ENCODE results near the gene NDUFA3. TPM values are rescaled to one million over a fixed set of nuclear protein-coding genes. Genes with fewer than 3 reads are reported as not detected.

Gene NDUFA3
- polyA plus RNA-seq, 2 of the 4 experiments (the other 2 are of a cell fraction): 43.5 to 190 TPM

- no peak for TF ChIP-seq NR3C1 (IDR thresholded peaks at IDR 0.05)
- TF ChIP-seq RCOR1 (IDR thresholded peaks at IDR 0.05; ENCODE audit: low read depth, low read length): no peak
These were observed 40.0 kb upstream of the NDUFA3 start (continued) for GRCh38 chr19:54062643-54063042.

GRCh38 chr19:54063350-54064116 is 39.1 kb upstream of the NDUFA3 start, which contains the start of gene VSTM1:
Gene VSTM1, minus strand, starts transcription at chr19:54063897. Its CDS starts 120 bp downstream, at chr19:54063777.
- POLR2A ChIA-PET: no interaction called here
- H3K27ac ChIP-seq: no peak within 1 kb of the TSS
- H3K4me2 ChIP-seq: no peak within 1 kb of the TSS
- CTCF ChIA-PET: no interaction called here
- no peaks in the 10 kb centered on the region for H3K4me1 ChIP-seq
- no peaks in the 10 kb centered on the region for H3K9me3 ChIP-seq
- H3K4me3 ChIP-seq: no peak within 1 kb of the TSS
- 77% methylated on average over 34 of the region's 34 CpGs for WGBS (ENCODE audit: missing lambda C conversion rate)
- TF ChIP-seq RFX5 (IDR thresholded peaks at IDR 0.05) (no peak), CBX2 (IDR thresholded peaks at IDR 0.05; ENCODE audit: borderline replicate concordance, low read depth) (no peak), JUN (IDR thresholded peaks at IDR 0.05) (no peak), CHD4 (IDR thresholded peaks at IDR 0.05; ENCODE audit: borderline replicate concordance) (no peak), GATA3 (IDR thresholded peaks at IDR 0.05; ENCODE audit: borderline replicate concordance) (no peak), USF2 (IDR thresholded peaks at IDR 0.05) (no peak), RNF2 (IDR thresholded peaks at IDR 0.05; ENCODE audit: borderline replicate concordance, low read depth) (no peak), NR3C1 (IDR thresholded peaks at IDR 0.05) (no peak), NPAS2 (CRISPR knock-in tag; IDR thresholded peaks at IDR 0.05; ENCODE audit: borderline replicate concordance) (no peak), ELK1 (IDR thresholded peaks at IDR 0.05; ENCODE audit: low read depth, low read length) (no peak), NFE2L2 (conservative IDR thresholded peaks at IDR 0.05; ENCODE audit: low read length) (no peak)
- DNase-seq (ENCODE audit: low read depth in 1 of 2, low spot score in 1 of 2): no peak
- ATAC-seq: peak in 1 of 2 experiments; percentile 13; a peak in 1 of 6 replicates
- no peak for FAIRE-seq

GRCh38 chr19:54069470-54069869 is 33.2 kb upstream of the NDUFA3 start:
- no peak overlapping the region for H3K4me2 ChIP-seq
- DNase-seq (ENCODE audit: low read depth in 1 of 2, low spot score in 1 of 2): no peak
- ChIA-PET POLR2A (no interaction called here), CTCF (interaction anchor here (0.9 to 3.2 kb wide), 4 partner anchors 11 to 322 kb away, joined by 3 to 14 read pairs (median 3); no protein-coding TSS in a partner anchor)
- no peak overlapping the region for H3K4me3 ChIP-seq
- 14% methylated on average over 5 of the region's 5 CpGs for WGBS (ENCODE audit: missing lambda C conversion rate)
- no peak overlapping the region for H3K27ac ChIP-seq
- TF ChIP-seq POLR2AphosphoS2 (conservative IDR thresholded peaks at IDR 0.05; ENCODE audit: low read length) (no peak), BCL3 (IDR thresholded peaks at IDR 0.05) (no peak), NR3C1 (IDR thresholded peaks at IDR 0.05) (no peak), HDAC2 (IDR thresholded peaks at IDR 0.05) (no peak), HEYL (CRISPR knock-in tag; IDR thresholded peaks at IDR 0.05) (no peak), HOXA7 (CRISPR knock-in tag; IDR thresholded peaks at IDR 0.05) (no peak), FOXS1 (CRISPR knock-in tag; IDR thresholded peaks at IDR 0.05) (no peak), E2F6 (IDR thresholded peaks at IDR 0.05; ENCODE audit: borderline replicate concordance, low read depth) (no peak), RNF2 (IDR thresholded peaks at IDR 0.05; ENCODE audit: borderline replicate concordance, low read depth) (no peak), NFE2L2 (conservative IDR thresholded peaks at IDR 0.05; ENCODE audit: low read length) (no peak), KDM1A (IDR thresholded peaks at IDR 0.05; ENCODE audit: low read depth) (no peak), GATA3 (IDR thresholded peaks at IDR 0.05; ENCODE audit: borderline replicate concordance) (no peak), EHMT2 (IDR thresholded peaks at IDR 0.05; ENCODE audit: low read depth) (no peak), TFCP2L1 (CRISPR knock-in tag; IDR thresholded peaks at IDR 0.05) (no peak), MAZ (IDR thresholded peaks at IDR 0.05; ENCODE audit: borderline replicate concordance, low read depth, low read length) (no peak)
- no peak for ATAC-seq
- H3K9me3 ChIP-seq: peaks cover 7% of the 10 kb centered on the region
- H3K4me1 ChIP-seq: no peaks in the 10 kb centered on the region
- no peak for FAIRE-seq
